Neuronal stem cell (in vitro differentiated cells): ENCODE measurements around the gene CAPN11.

Experiments used
- DNase-seq: peaks from one replicate; pipeline ENCODE4 v3.0.0-alpha.2; 2013; ENCODE audit warnings: low spot score
- H2AFZ ChIP-seq: one replicate; pipeline ENCODE4 v1.6.1; 2013; ENCODE audit warnings: mild to moderate bottlenecking, low read length, inconsistent platforms
- H2AK5ac ChIP-seq: 2 replicates; pipeline ENCODE4 v1.6.1; 2013; ENCODE audit warnings: low read depth, mild to moderate bottlenecking, inconsistent platforms, low read length, moderate library complexity, mixed read lengths
- H2BK120ac ChIP-seq: 2 replicates; pipeline ENCODE4 v1.6.1; 2013; ENCODE audit warnings: low read depth, mild to moderate bottlenecking, inconsistent platforms, low read length, moderate library complexity, mixed read lengths
- H2BK12ac ChIP-seq: one replicate; pipeline ENCODE4 v1.6.1; 2013; ENCODE audit warnings: low read length, inconsistent platforms
- H2BK15ac ChIP-seq: 2 replicates; pipeline ENCODE4 v1.6.1; 2013; ENCODE audit warnings: mild to moderate bottlenecking, low read length, inconsistent platforms, mixed read lengths
- H2BK5ac ChIP-seq: one replicate; pipeline ENCODE4 v1.6.1; 2013; ENCODE audit warnings: inconsistent platforms, mild to moderate bottlenecking, low read length, moderate library complexity
- H3K14ac ChIP-seq: one replicate; pipeline ENCODE4 v1.6.1; 2013; ENCODE audit warnings: low read length, inconsistent platforms
- H3K18ac ChIP-seq: 2 replicates; pipeline ENCODE4 v1.6.1; 2013; ENCODE audit warnings: low read length, inconsistent platforms
- H3K23ac ChIP-seq: 2 replicates; pipeline ENCODE4 v1.6.1; 2013; ENCODE audit warnings: low read depth, mild to moderate bottlenecking, mixed read lengths, low read length, inconsistent platforms; ENCODE audit not compliant: poor library complexity
- H3K27ac ChIP-seq: replicated peaks from 3 replicates; pipeline ENCODE4 v1.5.1; 2013; ENCODE audit warnings: low read length, inconsistent platforms
- H3K27me3 ChIP-seq, 3 experiments: 2 replicates each; pipeline ENCODE4 v1.6.1; 2013; ENCODE audit warnings: low read length in 3 of 3, mild to moderate bottlenecking in 2 of 3, inconsistent platforms in 1 of 3, low read depth in 1 of 3, mixed read lengths in 1 of 3, moderate library complexity in 1 of 3; ENCODE audit not compliant: control insufficient read depth in 3 of 3, insufficient read depth in 3 of 3
- H3K36me3 ChIP-seq, 2 donors: replicated peaks in 1 of 2; 2 replicates each; pipeline ENCODE4 v1.6.1; 2013; ENCODE audit warnings: low read length in 2 of 2; ENCODE audit not compliant: control insufficient read depth in 2 of 2, insufficient read depth in 2 of 2
- H3K4ac ChIP-seq: 2 replicates; pipeline ENCODE4 v1.6.1; 2013; ENCODE audit warnings: inconsistent platforms, mild to moderate bottlenecking, low read length, moderate library complexity
- H3K4me1 ChIP-seq, 2 donors: 1 replicate in 1 of 2; 2 replicates in 1 of 2; pipeline ENCODE4 v1.6.1; 2013; ENCODE audit warnings: low read length in 2 of 2, low read depth in 1 of 2; ENCODE audit not compliant: control insufficient read depth in 2 of 2, insufficient read depth in 1 of 2
- H3K4me2 ChIP-seq: one replicate; pipeline ENCODE4 v1.6.1; 2013; ENCODE audit warnings: mild to moderate bottlenecking, low read length, inconsistent platforms; ENCODE audit not compliant: insufficient read depth, poor library complexity, severe bottlenecking
- H3K4me3 ChIP-seq, 2 donors: 2 replicates each; pipeline ENCODE4 v1.5.1; 2013; ENCODE audit warnings: low read length in 2 of 2, mild to moderate bottlenecking in 2 of 2, inconsistent platforms in 1 of 2, moderate library complexity in 1 of 2
- H3K79me1 ChIP-seq: one replicate; pipeline ENCODE4 v1.6.1; 2013; ENCODE audit warnings: low read depth, mild to moderate bottlenecking, inconsistent platforms, low read length, moderate library complexity
- H3K9ac ChIP-seq: one replicate; pipeline ENCODE4 v1.6.1; 2013; ENCODE audit warnings: mild to moderate bottlenecking, low read depth, low read length, inconsistent platforms; ENCODE audit not compliant: poor library complexity
- H3K9me3 ChIP-seq, 2 donors: replicated peaks in 1 of 2; 2 replicates each; pipeline versions ENCODE3 to v1.6.1; 2013; ENCODE audit warnings: low read length in 2 of 2, mild to moderate bottlenecking in 2 of 2, inconsistent platforms in 1 of 2, low read depth in 1 of 2, mixed read lengths in 1 of 2, moderate library complexity in 1 of 2; ENCODE audit not compliant: control insufficient read depth in 2 of 2, insufficient read depth in 1 of 2
- H4K8ac ChIP-seq: one replicate; pipeline ENCODE4 v1.6.1; 2013; ENCODE audit warnings: low read depth, mild to moderate bottlenecking, inconsistent platforms, low read length, moderate library complexity
- H4K91ac ChIP-seq: one replicate; pipeline ENCODE4 v1.6.1; 2013; ENCODE audit warnings: low read length, low read depth, mild to moderate bottlenecking, inconsistent platforms; ENCODE audit not compliant: poor library complexity
- WGBS, 2 donors: extraction: QIAGEN DNeasy Blood & Tissue Kit; methylation state at CpG; one replicate each; pipeline ENCODE4 v1.1.7; 2013; ENCODE audit warnings: missing lambda C conversion rate in 2 of 2, mixed read lengths in 1 of 2; ENCODE audit not compliant: insufficient read length in 2 of 2, insufficient replicate concordance in 1 of 2; ENCODE audit errors: extremely low coverage in 2 of 2; 5-methylcytosine and 5-hydroxymethylcytosine counted together

Gene CAPN11

DNA sequence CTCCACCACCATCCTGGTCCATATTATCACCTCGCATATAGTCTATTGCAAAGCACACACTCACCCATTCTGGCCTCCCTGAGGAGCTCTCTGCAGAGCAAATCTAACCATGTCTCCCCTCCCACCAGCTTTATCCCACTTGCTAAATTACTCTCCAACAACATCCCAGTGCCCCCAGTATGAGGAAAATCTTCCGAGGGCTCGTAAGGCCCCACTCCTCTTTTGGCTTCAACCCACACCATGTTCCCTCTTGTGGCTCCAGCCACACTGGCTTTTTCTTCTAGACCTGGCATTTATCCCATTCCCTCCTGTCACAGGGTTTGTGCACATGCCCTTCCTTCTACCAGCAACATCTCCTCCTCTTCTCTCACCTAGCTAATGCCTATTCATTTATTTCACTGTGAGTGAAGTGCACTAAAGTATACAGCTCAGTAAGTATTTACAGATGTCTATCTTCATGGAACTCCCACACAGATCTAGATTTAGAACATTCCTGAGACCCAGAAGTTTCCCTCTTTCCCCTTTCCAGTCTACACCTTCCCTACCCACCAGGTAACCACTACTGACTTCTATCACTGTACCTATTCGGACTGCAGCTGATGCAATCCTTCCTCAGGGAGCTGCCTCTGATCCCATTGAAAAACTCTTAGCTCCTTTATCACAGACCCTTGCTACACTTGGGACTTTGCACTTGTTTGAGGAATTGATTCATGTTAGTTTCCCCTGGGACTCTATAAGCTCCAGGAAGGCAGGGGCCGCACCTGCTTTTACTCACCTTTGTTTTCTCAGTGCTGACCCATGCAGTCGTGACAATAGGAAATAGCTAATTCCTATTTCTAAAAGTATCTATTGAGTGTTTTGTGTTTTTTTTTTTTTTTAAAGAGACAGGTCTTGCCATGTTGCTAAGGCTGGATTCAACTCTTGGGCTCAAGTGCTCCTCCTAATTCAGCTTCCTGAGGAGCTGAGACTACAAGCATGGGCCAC lies 46.9 kb upstream of the CAPN11 start:
- Histone ChIP-seq H3K27ac (no peak overlapping the region), H3K36me3 (peaks cover 57 to 92% of the 10 kb centered on the region in 2 donors)

GRCh38 chr6:44113414-44113813 lies 45.2 kb upstream of the CAPN11 start:
- no peak overlapping the region for H3K27ac ChIP-seq

More for the DNA sequence above, 46.9 kb upstream of the CAPN11 start:
- H2BK12ac ChIP-seq = no peak overlapping the region
- H3K4ac ChIP-seq = no peak overlapping the region
- no peak overlapping the region for H3K18ac ChIP-seq
- H3K9me3 ChIP-seq = no peaks in the 10 kb centered on the region
- no CpG with 5 or more reads among the region's 6 CpGs for WGBS, 2 donors
- no peaks in the 10 kb centered on the region for H3K27me3 ChIP-seq
- DNase-seq = no peak
- no peak overlapping the region for H2AFZ ChIP-seq
- H2AK5ac ChIP-seq = no peak overlapping the region
- no peak overlapping the region for H2BK5ac ChIP-seq
- no peak overlapping the region for H3K23ac ChIP-seq
- H2BK15ac ChIP-seq = no peak overlapping the region
- no peak overlapping the region for H4K8ac ChIP-seq
- no peak overlapping the region for H3K4me2 ChIP-seq
- no peak overlapping the region for H3K4me3 ChIP-seq
- no peak overlapping the region for H3K14ac ChIP-seq
- H3K4me1 ChIP-seq = no peaks in the 10 kb centered on the region
- no peak overlapping the region for H4K91ac ChIP-seq
- no peak overlapping the region for H2BK120ac ChIP-seq
- no peak overlapping the region for H3K9ac ChIP-seq
- peaks cover 8% of the 10 kb centered on the region for H3K79me1 ChIP-seq

GRCh38 chr6:44115866-44116265 lies 42.8 kb upstream of the CAPN11 start:
- Histone ChIP-seq H3K9ac (no peak overlapping the region), H2AFZ (no peak overlapping the region), H2BK15ac (no peak overlapping the region), H3K79me1 (peaks cover 5% of the 10 kb centered on the region), H3K27ac (no peak overlapping the region), H3K4me3 (no peak overlapping the region), H3K18ac (no peak overlapping the region), H3K4me2 (no peak overlapping the region), H3K9me3 (no peaks in the 10 kb centered on the region), H3K4me1 (peaks cover 0 to 2% of the 10 kb centered on the region in 2 donors), H3K23ac (no peak overlapping the region), H2BK5ac (no peak overlapping the region), H4K91ac (no peak overlapping the region), H3K4ac (no peak overlapping the region), H3K14ac (no peak overlapping the region), H2BK12ac (no peak overlapping the region), H2BK120ac (no peak overlapping the region), H3K36me3 (peaks cover 31 to 72% of the 10 kb centered on the region in 2 donors), H3K27me3 (no peaks in the 10 kb centered on the region), H2AK5ac (no peak overlapping the region), H4K8ac (no peak overlapping the region)
- 100% methylated on average over 1 of the region's 5 CpGs; no CpG with 5 or more reads in 1 of the 2 donors for WGBS, 2 donors
- DNase-seq = no peak

More at GRCh38 chr6:44113414-44113813, 45.2 kb upstream of the CAPN11 start:
- peaks cover 46 to 90% of the 10 kb centered on the region in 2 donors for H3K36me3 ChIP-seq
- H2BK120ac ChIP-seq = no peak overlapping the region
- H3K9ac ChIP-seq = no peak overlapping the region
- no peak overlapping the region for H3K14ac ChIP-seq
- no peaks in the 10 kb centered on the region for H3K27me3 ChIP-seq
- H3K4me3 ChIP-seq = no peak overlapping the region
- H4K91ac ChIP-seq = peak overlapping the region; percentile 22
- no peak overlapping the region for H3K4ac ChIP-seq
- H3K79me1 ChIP-seq = peaks cover 6% of the 10 kb centered on the region
- no peak overlapping the region for H2AK5ac ChIP-seq
- no peak overlapping the region for H2BK12ac ChIP-seq
- no peak overlapping the region for H3K23ac ChIP-seq
- H4K8ac ChIP-seq = no peak overlapping the region
- no peak overlapping the region for H2AFZ ChIP-seq
- no peak overlapping the region for H2BK5ac ChIP-seq
- no peak overlapping the region for H2BK15ac ChIP-seq
- no peaks in the 10 kb centered on the region for H3K4me1 ChIP-seq
- H3K9me3 ChIP-seq = no peaks in the 10 kb centered on the region
- no peak overlapping the region for H3K18ac ChIP-seq
- no peak for DNase-seq
- no CpG with 5 or more reads among the region's 3 CpGs for WGBS, 2 donors
- H3K4me2 ChIP-seq = no peak overlapping the region

DNA sequence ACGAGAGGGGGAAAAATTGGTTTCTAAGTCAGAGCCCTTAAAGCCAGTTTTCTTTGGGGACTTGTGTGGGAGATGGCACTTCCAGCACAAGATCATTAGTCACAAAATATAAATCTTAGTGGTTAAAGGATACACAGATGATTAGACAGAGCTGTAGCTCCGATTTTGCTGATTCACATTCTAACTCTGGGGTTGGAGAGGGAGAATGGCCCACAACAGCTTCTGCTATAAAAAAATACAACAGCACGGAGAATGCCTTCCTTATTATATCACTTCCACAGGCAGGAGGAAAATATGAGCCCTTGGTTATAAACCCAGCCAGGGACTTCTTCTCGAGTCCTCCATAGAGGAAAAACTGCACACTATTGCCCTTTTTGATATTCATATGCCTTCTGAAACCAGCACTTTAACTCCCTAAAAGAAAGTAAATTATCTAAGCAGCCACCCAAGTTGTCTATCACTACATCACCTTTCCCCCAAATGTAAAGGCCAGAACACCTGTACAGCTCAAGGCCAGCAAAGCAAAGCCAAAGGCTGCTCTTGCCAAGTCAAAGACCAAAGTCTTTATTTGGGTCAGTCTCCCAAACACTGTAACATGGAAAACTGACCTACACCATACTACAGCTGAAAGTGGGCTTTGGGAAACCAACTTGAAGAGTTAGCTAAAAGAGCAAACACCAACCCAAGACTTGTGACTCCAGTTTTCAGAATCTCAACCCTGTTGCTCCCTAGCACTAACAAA lies 41.8 kb upstream of the CAPN11 start:
- no peak overlapping the region for H3K18ac ChIP-seq
- H2AK5ac ChIP-seq = no peak overlapping the region
- H3K9me3 ChIP-seq = no peaks in the 10 kb centered on the region
- no peak overlapping the region for H2BK5ac ChIP-seq
- H4K8ac ChIP-seq = no peak overlapping the region
- no peak overlapping the region for H2BK120ac ChIP-seq
- no peak overlapping the region for H3K4me2 ChIP-seq
- H3K23ac ChIP-seq = no peak overlapping the region
- peaks cover 7% of the 10 kb centered on the region for H3K79me1 ChIP-seq
- H3K14ac ChIP-seq = no peak overlapping the region
- peaks cover 23 to 63% of the 10 kb centered on the region in 2 donors for H3K36me3 ChIP-seq
- no CpG with 5 or more reads among the region's 4 CpGs for WGBS, 2 donors
- no peak overlapping the region for H3K4me3 ChIP-seq
- H3K27ac ChIP-seq = no peak overlapping the region
- H2BK15ac ChIP-seq = no peak overlapping the region
- no peak overlapping the region for H4K91ac ChIP-seq
- H3K4ac ChIP-seq = no peak overlapping the region
- H2BK12ac ChIP-seq = no peak overlapping the region
- no peak overlapping the region for H2AFZ ChIP-seq
- no peak for DNase-seq
- no peaks in the 10 kb centered on the region for H3K27me3 ChIP-seq
- peaks cover 0 to 5% of the 10 kb centered on the region in 2 donors for H3K4me1 ChIP-seq
- H3K9ac ChIP-seq = no peak overlapping the region
